Measurements from ENCODE around the gene SBK2. TPM values are rescaled to one million over a fixed set of nuclear protein-coding genes. Genes with fewer than 3 reads are reported as not detected.

Gene SBK2
- total and polyA plus RNA-seq, 9 of the 15 experiments (the other 6 are each of a cell fraction or from before 2014, with no cell fraction given): not detected

- peak; percentile 35; the same call in 1 of the 2 replicates for TF ChIP-seq ELF2 (CRISPR knock-in tag; IDR thresholded peaks at IDR 0.05)
- no peak for TF ChIP-seq THAP7 (CRISPR knock-in tag; IDR thresholded peaks at IDR 0.05)
- no peak for TF ChIP-seq ZNF224 (CRISPR knock-in tag; IDR thresholded peaks at IDR 0.05)
- no peak for TF ChIP-seq ZNF146 (CRISPR knock-in tag; IDR thresholded peaks at IDR 0.05; ENCODE audit: unreplicated experiment)
- TF ChIP-seq ZNF449 (CRISPR knock-in tag; IDR thresholded peaks at IDR 0.05): no peak
- TF ChIP-seq FOXA1 (IDR thresholded peaks at IDR 0.05; ENCODE audit: borderline replicate concordance): no peak
- TF ChIP-seq HNRNPUL1 (IDR thresholded peaks at IDR 0.05; ENCODE audit: low read length): no peak
- no peak for TF ChIP-seq REST (IDR thresholded peaks at IDR 0.05; ENCODE audit: borderline replicate concordance)
- TF ChIP-seq REST (CRISPR knock-in tag; IDR thresholded peaks at IDR 0.05; ENCODE audit: low read depth): no peak
- no peak for TF ChIP-seq NEUROD1 (IDR thresholded peaks at IDR 0.05; ENCODE audit: borderline replicate concordance, low read depth, low read length, partially characterized antibody)
- TF ChIP-seq ZNF134 (CRISPR knock-in tag; conservative IDR thresholded peaks at IDR 0.05): no peak
- no peak for TF ChIP-seq MAFF (IDR thresholded peaks at IDR 0.05; ENCODE audit: low read length)
- no peak for TF ChIP-seq RBM17 (IDR thresholded peaks at IDR 0.05; ENCODE audit: borderline replicate concordance, low read depth, low read length)
- TF ChIP-seq NCOA2 (IDR thresholded peaks at IDR 0.05; ENCODE audit: partially characterized antibody in 2 of 2): no peak
- TF ChIP-seq POLR2AphosphoS2 (IDR thresholded peaks at IDR 0.05; ENCODE audit: low read length): no peak
- no peak for TF ChIP-seq ARHGAP35 (IDR thresholded peaks at IDR 0.05; ENCODE audit: partially characterized antibody)
- TF ChIP-seq CBX1 (IDR thresholded peaks at IDR 0.05; ENCODE audit: low read depth): peak; percentile 24; the same call in 1 of the 2 replicates
- no peak for TF ChIP-seq KLF13 (tag; IDR thresholded peaks at IDR 0.05; ENCODE audit: borderline replicate concordance, low read depth)
- TF ChIP-seq ZNF277 (CRISPR knock-in tag; IDR thresholded peaks at IDR 0.05; ENCODE audit: borderline replicate concordance): no peak
Measured at GRCh38 chr19:55580628-55581144, 43.8 kb upstream of the SBK2 start, which contains the start of gene ZNF579 (continued).
